ENCODE data around the gene CYP27C1.

The CYP27C1 gene

GRCh38 chr2:127150996-127151395 is 69.1 kb downstream of the CYP27C1 start:
- DNase-seq (ENCODE audit: low read depth in 2 of 2) = no peak

DNA sequence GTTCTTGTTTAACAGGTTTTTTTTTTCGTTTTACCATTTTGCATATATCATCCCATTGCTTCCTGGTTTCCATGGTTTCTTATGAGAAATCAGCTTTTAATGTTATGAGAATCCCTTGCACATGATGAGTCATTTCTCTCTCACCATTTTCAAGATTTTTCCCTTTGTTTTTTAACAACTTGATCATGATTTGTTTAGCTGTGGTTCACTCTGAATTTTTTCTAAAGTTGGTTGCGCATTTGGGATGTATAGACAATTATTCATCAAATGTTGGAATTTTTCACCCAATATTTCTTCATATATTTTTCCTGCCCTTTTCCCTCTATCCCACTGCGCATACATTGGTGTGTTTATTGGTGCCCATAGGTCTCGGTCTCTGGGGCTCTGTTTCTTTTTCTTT is 70.7 kb downstream of the CYP27C1 start:
- no peak for DNase-seq (ENCODE audit: low read depth in 2 of 2)

GRCh38 chr2:127146820-127147502 is 73.1 kb downstream of the CYP27C1 start:
- no peak for DNase-seq (ENCODE audit: low read depth in 2 of 2)

- no peak for DNase-seq (ENCODE audit: low read depth in 2 of 2)
These were observed 73.9 kb downstream of the CYP27C1 start for GRCh38 chr2:127146071-127146725.

DNA sequence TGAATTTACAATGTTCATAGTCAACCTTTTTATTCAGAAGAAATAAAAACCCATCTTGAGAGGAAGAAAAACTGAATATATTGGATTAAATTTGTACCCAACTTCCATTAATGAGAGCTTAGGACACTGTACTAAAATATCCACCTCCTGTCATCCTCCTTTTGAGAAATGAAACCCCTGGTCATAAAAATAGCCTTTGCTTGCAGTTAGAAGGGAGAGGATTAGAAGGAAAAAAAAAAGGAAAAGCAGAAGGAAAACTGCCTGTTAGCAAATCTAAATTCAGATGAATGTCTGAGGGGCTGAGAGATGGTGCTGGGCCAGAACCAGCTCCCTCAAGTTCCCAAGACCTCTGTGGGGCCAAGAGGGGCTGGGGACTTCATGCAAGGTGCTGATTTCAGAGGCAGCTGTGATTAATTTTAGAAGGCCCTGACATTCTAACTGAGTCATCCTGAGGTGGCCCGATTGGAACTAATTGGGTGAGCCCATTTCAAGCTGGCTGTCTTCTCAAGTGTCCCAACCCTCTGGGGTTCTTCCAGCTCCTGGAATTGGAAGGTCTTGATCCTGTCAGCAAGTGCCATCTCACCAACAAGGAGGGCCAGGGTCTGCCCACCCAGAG is 74.7 kb downstream of the CYP27C1 start:
- DNase-seq (ENCODE audit: low read depth in 2 of 2) = no peak

DNA sequence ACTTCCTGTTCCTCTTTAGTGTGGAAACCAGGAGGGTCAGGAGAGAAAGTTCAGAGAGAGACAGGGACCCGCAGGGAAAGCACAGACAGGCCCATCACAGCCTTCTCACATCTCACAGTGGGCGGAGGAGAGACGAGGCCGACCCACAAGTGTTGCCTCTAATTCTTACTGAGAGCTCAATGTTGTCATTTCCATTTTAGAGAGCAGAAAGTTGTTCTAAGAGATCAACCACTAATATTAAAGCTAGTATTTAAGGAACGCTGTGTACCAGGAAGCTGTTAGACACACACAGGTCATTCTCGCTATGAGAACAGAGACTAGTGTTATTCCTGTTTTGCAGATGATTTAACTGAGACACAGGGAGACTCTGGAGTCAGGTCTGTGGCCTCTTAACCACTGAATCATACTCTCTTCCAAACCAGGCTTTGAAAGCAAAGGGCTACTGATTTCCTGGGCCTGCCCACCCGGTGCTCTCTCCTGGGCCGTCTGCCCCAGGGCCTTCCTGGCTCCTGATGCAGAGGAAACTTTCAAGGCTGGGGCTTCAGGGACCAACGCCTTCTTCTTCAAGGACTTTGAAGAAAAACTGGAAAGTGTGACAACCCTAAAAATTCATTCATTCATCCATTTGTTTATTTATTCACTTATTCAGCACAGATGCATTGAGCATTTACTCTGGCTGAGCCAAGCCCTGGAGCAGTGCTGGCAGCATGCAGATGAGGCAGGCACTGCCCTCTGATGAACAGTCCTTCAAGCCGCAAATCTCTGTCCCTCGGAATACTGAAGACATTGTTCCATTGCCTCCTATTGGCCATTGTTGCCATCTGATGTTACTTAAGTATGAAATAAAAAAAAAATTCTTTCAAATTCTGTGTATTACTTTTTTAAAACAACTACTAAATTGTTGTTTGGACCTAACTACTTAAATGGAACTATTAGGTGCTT is 76.0 kb downstream of the CYP27C1 start:
- no peak for DNase-seq (ENCODE audit: low read depth in 2 of 2)

- DNase-seq (ENCODE audit: low read depth in 2 of 2) = no peak
These were observed 77.2 kb downstream of the CYP27C1 start for GRCh38 chr2:127142663-127143630.

- DNase-seq (ENCODE audit: low read depth in 2 of 2) = no peak
These were observed 79.6 kb downstream of the CYP27C1 start for GRCh38 chr2:127140538-127140937.

DNA sequence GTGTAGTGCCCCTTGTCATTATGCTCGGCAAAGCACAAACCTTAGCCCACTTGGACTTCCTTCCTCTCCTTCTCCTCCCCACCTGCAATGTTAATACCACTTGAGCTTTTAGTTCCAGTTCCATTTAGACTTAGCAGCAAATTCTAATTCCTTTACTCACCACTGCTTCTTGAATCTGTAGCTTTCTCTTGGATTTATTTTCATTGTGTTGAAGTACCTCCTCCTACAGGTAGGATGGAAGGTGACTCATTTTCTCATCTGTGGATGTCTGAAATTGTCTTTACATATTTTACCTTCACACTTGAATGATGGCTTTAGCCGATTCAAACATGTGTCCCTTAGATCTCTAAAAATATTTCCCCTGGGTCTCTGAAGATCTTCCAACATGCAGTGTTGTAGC is 80.3 kb downstream of the CYP27C1 start:
- DNase-seq (ENCODE audit: low read depth in 2 of 2) = no peak

- DNase-seq (ENCODE audit: low read depth in 2 of 2) = no peak
These were observed 81.8 kb downstream of the CYP27C1 start for GRCh38 chr2:127138281-127138680.

DNA sequence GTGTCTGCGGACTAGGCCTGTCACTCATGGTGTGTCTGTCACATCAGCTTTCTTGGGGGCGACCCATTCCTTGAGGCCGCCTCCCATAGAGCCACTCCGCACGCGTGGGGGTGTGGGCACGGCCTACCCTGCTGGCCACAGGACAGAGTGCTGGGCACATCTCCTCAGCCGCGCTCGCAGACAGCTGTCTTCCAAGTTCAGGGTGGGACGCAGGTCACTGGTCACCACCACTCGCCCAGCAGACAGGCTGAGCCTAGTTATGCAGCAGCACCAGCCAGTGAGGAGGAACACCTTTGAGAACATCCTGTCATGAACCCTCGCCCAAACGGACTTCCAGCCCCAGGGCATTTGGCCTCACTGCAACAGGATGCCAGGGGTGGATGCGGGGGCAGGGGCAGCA is 82.4 kb downstream of the CYP27C1 start:
- DNase-seq (ENCODE audit: low read depth in 2 of 2) = no peak

DNA sequence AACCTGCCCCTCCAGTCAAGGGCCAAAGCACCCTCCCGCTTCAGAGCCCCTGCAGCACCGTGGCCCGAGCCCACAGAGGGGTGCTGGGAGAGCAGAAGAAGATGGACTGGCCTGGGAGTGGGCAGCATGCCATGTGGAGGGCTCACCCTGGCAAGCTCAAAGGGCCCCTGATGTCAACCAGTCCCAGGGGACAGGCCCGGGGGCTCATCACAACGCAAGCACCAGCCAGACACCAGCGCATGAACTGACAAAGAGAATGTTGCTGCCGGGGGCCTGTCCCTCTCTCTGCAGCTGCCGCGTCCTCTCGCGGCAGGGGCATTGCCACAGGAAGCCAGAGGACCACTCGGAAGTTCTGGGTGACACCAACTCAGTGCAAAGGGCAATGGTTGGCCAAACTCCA is 82.9 kb downstream of the CYP27C1 start:
- no peak for DNase-seq (ENCODE audit: low read depth in 2 of 2)

- no peak for DNase-seq (ENCODE audit: low read depth in 2 of 2)
These were observed 85.0 kb downstream of the CYP27C1 start for GRCh38 chr2:127134833-127135830.

- no peak for DNase-seq (ENCODE audit: low read depth in 2 of 2)
These were observed 85.9 kb downstream of the CYP27C1 start for GRCh38 chr2:127134235-127134634.

All from stimulated activated CD4-positive, alpha-beta T cell treated with anti-CD3 and anti-CD28 coated beads, Interleukin-4, amount 100 ng/mL, for 48 hours (primary cell).